Measurements from ENCODE around the gene LMF1. TPM values are rescaled to one million over a fixed set of nuclear protein-coding genes. Genes with fewer than 3 reads are reported as not detected.

Gene LMF1
- total and polyA plus RNA-seq, 9 of the 15 experiments (the other 6 are each of a cell fraction or from before 2014, with no cell fraction given) = 0.11 to 1.6 (median 0.55) TPM; not detected in 1

DNA sequence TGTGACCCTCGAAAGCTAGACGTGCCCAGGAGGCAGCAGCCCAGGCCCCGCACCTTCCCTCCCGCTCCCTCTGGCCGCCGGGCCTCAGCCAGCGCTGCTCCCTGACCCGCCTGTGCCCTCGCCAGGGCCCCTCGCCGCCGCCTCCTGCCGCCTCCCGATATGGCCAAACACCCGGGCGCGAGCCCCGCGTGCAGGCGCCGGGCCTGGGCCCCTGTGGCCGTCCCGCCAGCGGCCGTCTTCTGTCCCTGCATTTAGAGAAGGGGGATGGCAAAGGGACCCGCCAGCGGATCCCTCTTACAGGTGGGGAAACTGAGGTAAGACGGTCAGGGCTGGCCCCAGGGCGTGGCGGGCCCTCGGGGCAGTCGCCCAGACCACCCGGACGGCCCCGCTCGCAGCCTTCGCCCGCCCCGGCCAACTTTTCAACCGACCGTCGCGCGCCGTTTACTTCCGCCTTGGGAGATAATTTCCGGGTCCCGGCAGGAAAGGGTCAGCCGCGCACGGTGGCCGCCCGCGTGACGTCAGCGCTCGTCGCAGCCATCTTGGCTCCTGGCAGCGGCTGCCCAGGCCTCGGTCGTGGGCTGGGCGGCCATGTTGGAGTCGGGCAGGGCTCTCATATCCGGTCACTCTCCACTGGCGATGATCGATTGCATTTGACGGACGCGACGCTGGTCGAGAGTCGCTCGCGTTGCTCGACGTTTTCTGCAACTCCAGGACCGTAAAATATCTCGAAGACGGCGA is 163.3 kb downstream of the LMF1 start (continued):
- TF ChIP-seq, protein P1, sequence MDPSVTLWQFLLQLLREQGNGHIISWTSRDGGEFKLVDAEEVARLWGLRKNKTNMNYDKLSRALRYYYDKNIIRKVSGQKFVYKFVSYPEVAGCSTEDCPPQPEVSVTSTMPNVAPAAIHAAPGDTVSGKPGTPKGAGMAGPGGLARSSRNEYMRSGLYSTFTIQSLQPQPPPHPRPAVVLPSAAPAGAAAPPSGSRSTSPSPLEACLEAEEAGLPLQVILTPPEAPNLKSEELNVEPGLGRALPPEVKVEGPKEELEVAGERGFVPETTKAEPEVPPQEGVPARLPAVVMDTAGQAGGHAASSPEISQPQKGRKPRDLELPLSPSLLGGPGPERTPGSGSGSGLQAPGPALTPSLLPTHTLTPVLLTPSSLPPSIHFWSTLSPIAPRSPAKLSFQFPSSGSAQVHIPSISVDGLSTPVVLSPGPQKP (CRISPR knock-in tag; IDR thresholded peaks at IDR 0.05) = no peak
- TF ChIP-seq ZNF316 (IDR thresholded peaks at IDR 0.05) = no peak
- no peak for TF ChIP-seq SREBF2 (CRISPR knock-in tag; IDR thresholded peaks at IDR 0.05)
- no peak for TF ChIP-seq NCOA4 (IDR thresholded peaks at IDR 0.05; ENCODE audit: partially characterized antibody)
- TF ChIP-seq ZNF589 (CRISPR knock-in tag; IDR thresholded peaks at IDR 0.05; ENCODE audit: low read depth) = no peak
- no peak for TF ChIP-seq CAMTA2 (CRISPR knock-in tag; conservative IDR thresholded peaks at IDR 0.05)
- no peak for TF ChIP-seq TAF15 (IDR thresholded peaks at IDR 0.05; ENCODE audit: low read depth, low read length)
- TF ChIP-seq KLF6 (CRISPR knock-in tag; IDR thresholded peaks at IDR 0.05; ENCODE audit: borderline replicate concordance) = no peak
- no peak for TF ChIP-seq BCOR (IDR thresholded peaks at IDR 0.05)
- TF ChIP-seq, protein P2, sequence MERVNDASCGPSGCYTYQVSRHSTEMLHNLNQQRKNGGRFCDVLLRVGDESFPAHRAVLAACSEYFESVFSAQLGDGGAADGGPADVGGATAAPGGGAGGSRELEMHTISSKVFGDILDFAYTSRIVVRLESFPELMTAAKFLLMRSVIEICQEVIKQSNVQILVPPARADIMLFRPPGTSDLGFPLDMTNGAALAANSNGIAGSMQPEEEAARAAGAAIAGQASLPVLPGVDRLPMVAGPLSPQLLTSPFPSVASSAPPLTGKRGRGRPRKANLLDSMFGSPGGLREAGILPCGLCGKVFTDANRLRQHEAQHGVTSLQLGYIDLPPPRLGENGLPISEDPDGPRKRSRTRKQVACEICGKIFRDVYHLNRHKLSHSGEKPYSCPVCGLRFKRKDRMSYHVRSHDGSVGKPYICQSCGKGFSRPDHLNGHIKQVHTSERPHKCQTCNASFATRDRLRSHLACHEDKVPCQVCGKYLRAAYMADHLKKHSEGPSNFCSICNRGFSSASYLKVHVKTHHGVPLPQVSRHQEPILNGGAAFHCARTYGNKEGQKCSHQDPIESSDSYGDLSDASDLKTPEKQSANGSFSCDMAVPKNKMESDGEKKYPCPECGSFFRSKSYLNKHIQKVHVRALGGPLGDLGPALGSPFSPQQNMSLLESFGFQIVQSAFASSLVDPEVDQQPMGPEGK (CRISPR knock-in tag; IDR thresholded peaks at IDR 0.05; ENCODE audit: borderline replicate concordance) = no peak
- TF ChIP-seq, protein P3, sequence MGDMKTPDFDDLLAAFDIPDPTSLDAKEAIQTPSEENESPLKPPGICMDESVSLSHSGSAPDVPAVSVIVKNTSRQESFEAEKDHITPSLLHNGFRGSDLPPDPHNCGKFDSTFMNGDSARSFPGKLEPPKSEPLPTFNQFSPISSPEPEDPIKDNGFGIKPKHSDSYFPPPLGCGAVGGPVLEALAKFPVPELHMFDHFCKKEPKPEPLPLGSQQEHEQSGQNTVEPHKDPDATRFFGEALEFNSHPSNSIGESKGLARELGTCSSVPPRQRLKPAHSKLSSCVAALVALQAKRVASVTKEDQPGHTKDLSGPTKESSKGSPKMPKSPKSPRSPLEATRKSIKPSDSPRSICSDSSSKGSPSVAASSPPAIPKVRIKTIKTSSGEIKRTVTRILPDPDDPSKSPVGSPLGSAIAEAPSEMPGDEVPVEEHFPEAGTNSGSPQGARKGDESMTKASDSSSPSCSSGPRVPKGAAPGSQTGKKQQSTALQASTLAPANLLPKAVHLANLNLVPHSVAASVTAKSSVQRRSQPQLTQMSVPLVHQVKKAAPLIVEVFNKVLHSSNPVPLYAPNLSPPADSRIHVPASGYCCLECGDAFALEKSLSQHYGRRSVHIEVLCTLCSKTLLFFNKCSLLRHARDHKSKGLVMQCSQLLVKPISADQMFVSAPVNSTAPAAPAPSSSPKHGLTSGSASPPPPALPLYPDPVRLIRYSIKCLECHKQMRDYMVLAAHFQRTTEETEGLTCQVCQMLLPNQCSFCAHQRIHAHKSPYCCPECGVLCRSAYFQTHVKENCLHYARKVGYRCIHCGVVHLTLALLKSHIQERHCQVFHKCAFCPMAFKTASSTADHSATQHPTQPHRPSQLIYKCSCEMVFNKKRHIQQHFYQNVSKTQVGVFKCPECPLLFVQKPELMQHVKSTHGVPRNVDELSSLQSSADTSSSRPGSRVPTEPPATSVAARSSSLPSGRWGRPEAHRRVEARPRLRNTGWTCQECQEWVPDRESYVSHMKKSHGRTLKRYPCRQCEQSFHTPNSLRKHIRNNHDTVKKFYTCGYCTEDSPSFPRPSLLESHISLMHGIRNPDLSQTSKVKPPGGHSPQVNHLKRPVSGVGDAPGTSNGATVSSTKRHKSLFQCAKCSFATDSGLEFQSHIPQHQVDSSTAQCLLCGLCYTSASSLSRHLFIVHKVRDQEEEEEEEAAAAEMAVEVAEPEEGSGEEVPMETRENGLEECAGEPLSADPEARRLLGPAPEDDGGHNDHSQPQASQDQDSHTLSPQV (IDR thresholded peaks at IDR 0.05) = peak; percentile 74
- TF ChIP-seq ZBTB7A (IDR thresholded peaks at IDR 0.05; ENCODE audit: borderline replicate concordance, control insufficient read depth, low read depth, low read length) = peak; percentile 60; the same call in 1 of the 2 replicates
- TF ChIP-seq, protein P4, sequence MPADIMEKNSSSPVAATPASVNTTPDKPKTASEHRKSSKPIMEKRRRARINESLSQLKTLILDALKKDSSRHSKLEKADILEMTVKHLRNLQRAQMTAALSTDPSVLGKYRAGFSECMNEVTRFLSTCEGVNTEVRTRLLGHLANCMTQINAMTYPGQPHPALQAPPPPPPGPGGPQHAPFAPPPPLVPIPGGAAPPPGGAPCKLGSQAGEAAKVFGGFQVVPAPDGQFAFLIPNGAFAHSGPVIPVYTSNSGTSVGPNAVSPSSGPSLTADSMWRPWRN (IDR thresholded peaks at IDR 0.05; ENCODE audit: low read depth) = no peak
- no peak for TF ChIP-seq NCOR1 (IDR thresholded peaks at IDR 0.05)
- TF ChIP-seq TCF7 (IDR thresholded peaks at IDR 0.05; ENCODE audit: borderline replicate concordance) = no peak
- TF ChIP-seq CBFB (CRISPR knock-in tag; IDR thresholded peaks at IDR 0.05) = no peak
- peak; percentile 96 for TF ChIP-seq ELF2 (CRISPR knock-in tag; IDR thresholded peaks at IDR 0.05)
- peak; percentile 70 for TF ChIP-seq SMAD4 (CRISPR knock-in tag; conservative IDR thresholded peaks at IDR 0.05)
- TF ChIP-seq, protein P5, sequence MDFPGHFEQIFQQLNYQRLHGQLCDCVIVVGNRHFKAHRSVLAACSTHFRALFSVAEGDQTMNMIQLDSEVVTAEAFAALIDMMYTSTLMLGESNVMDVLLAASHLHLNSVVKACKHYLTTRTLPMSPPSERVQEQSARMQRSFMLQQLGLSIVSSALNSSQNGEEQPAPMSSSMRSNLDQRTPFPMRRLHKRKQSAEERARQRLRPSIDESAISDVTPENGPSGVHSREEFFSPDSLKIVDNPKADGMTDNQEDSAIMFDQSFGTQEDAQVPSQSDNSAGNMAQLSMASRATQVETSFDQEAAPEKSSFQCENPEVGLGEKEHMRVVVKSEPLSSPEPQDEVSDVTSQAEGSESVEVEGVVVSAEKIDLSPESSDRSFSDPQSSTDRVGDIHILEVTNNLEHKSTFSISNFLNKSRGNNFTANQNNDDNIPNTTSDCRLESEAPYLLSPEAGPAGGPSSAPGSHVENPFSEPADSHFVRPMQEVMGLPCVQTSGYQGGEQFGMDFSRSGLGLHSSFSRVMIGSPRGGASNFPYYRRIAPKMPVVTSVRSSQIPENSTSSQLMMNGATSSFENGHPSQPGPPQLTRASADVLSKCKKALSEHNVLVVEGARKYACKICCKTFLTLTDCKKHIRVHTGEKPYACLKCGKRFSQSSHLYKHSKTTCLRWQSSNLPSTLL (IDR thresholded peaks at IDR 0.05) = no peak

Measured in K562 (cell line).